PC-9 (cell line): Measurements from ENCODE around the gene ENDOV.

Experiments used
- EZH2 ChIP-seq: fragments of 200-600 bp; sonication (generic); IDR thresholded peaks from 2 replicates; pipeline ENCODE4 v1.8.0; 2017; ENCODE audit warnings: antibody characterized with exemption, low read depth
- TF ChIP-seq, protein P1 (sequence below): fragments of 200-600 bp; sonication (generic); conservative IDR thresholded peaks from 2 replicates; pipeline ENCODE4 v1.6.1; 2017; ENCODE audit warnings: mixed run types, antibody characterized with exemption, mild to moderate bottlenecking, moderate library complexity

DNA sequence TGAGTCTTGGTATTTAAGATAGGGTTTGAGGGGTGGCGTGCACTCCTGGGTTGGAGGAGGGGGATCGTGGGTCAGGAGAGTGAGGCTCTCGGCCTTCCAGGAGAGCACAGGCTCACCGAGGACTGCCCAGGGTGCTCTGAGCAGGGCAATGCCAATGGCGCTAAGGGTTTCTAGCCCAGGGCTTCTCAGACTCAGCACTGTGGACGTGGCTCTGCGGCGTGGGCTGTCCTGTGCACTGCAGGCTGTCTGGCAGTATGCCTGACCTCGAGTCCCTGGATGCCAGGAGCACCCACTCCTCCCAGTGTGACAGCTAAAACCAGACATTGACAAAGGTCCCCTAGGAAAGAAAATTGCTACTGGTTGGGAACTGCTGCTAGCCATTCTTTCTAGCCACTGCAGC, 37.2 kb upstream of the ENDOV start:
- TF ChIP-seq, protein P1, sequence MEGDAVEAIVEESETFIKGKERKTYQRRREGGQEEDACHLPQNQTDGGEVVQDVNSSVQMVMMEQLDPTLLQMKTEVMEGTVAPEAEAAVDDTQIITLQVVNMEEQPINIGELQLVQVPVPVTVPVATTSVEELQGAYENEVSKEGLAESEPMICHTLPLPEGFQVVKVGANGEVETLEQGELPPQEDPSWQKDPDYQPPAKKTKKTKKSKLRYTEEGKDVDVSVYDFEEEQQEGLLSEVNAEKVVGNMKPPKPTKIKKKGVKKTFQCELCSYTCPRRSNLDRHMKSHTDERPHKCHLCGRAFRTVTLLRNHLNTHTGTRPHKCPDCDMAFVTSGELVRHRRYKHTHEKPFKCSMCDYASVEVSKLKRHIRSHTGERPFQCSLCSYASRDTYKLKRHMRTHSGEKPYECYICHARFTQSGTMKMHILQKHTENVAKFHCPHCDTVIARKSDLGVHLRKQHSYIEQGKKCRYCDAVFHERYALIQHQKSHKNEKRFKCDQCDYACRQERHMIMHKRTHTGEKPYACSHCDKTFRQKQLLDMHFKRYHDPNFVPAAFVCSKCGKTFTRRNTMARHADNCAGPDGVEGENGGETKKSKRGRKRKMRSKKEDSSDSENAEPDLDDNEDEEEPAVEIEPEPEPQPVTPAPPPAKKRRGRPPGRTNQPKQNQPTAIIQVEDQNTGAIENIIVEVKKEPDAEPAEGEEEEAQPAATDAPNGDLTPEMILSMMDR = no peak
- no peak for TF ChIP-seq EZH2
